Right cardiac atrium (tissue), 5 donors: ENCODE results near the gene RLN3. TPM values are rescaled to one million over a fixed set of nuclear protein-coding genes. Genes with fewer than 3 reads are reported as not detected.
"Not testable (repeated sequence)": the region's sequence is repeated elsewhere in the genome, so short reads cannot be mapped to it uniquely, and the experiment has no call there.

ENCODE experiments used
- ATAC-seq, 2 donors: fragments of 200-7000 bp; cut with Tn5 transposase; one replicate each; pipeline versions ENCODE4 v1.8.0 to v1.9.1; 2020; ENCODE audit warnings: moderate library complexity in 2 of 2, mild to moderate bottlenecking in 1 of 2
- DNase-seq, 3 donors: peaks; one replicate each; pipeline ENCODE4 v3.0.0-alpha.2; 2020
- H3K27ac ChIP-seq: one replicate; pipeline ENCODE4 v1.5.1; 2013; ENCODE audit warnings: mild to moderate bottlenecking, low read length, control low read depth, moderate library complexity
- H3K27me3 ChIP-seq: one replicate; pipeline ENCODE4 v1.6.1; 2013; ENCODE audit not compliant: control insufficient read depth, insufficient read depth
- H3K4me1 ChIP-seq: one replicate; pipeline ENCODE4 v1.6.1; 2013; ENCODE audit warnings: low read length; ENCODE audit not compliant: control insufficient read depth, insufficient read depth
- H3K4me3 ChIP-seq: one replicate; pipeline ENCODE4 v1.5.1; 2013; ENCODE audit warnings: low read length, control low read depth
- H3K9me3 ChIP-seq: one replicate; pipeline ENCODE4 v1.6.1; 2013; ENCODE audit warnings: low read length; ENCODE audit not compliant: control insufficient read depth
- WGBS: extraction: QIAGEN DNeasy Blood & Tissue Kit; methylation state at CpG from one replicate; pipeline ENCODE4 v1.1.7; 2013; 5-methylcytosine and 5-hydroxymethylcytosine counted together
- intact Hi-C, 4 donors: fragments of 100-400 bp; cut with DNase I; formaldehyde crosslinking; loops; one replicate each; pipeline versions ENCODE4 v1.11.0 to v1.14.0; 2022 to 2023
- polyA plus RNA-seq: library from polyadenylated mRNA; stranded (reverse); fragments of 200-250 nt; gene quantifications from one replicate; pipeline ENCODE4 v1.2.3, GENCODE V29; 2013
- total RNA-seq, 4 donors: library from RNA; stranded (reverse); fragmentation: NEBNext Ultra II Directional; extraction: Animal tissue kit (Norgen Biotek cat#: 25700); gene quantifications; one replicate each; pipeline ENCODE4 v1.2.1, GENCODE V29; 2021
- donor health status: healthy with polysubstance abuse.
- donor health status: DM: no; HTN: yes; CAD: no.
- donor health status: DM: no; HTN: no; CAD: no.
- donor health status: DM: no; HTN: yes; CAD: no; lungs with severe emphysema.
- donor health status: DM: yes; HTN: yes; CAD: no.

The RLN3 gene
- total and polyA plus RNA-seq, 5 donors = not detected

DNA sequence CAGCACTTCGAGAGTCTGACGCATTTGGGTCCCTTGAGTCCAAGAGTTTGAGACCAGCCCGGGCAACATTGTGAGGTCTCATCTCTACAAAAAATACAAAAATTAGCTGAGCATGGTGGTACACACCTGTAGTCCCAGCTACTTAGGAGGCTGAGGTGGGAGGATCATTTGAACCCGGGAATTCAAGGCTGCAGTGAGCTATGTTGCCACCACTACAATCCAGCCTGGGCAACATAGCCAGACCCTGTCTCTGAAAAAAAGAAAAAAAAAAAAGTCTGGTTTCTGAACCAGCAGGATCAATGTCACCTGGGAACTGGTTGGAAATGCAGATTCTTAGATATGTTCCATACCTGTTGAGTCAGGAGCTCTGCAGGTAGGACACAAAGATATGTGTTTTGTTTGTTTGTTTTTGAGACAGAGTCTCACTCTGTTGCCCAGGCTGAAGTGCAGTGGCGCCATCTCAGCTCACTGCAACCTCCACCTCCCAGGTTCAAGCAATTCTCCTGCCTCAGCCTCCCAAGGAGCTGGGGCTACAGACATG, 1.2 kb upstream of the RLN3 start:
- H3K27me3 ChIP-seq, intact Hi-C loops, ATAC-seq, H3K4me1 ChIP-seq, H3K27ac ChIP-seq, H3K4me3 ChIP-seq, H3K9me3 ChIP-seq: not testable (repeated sequence)
- WGBS = 95% methylated on average over 5 of the region's 5 CpGs
- peak in 1 of 3 donors; percentile 2 for DNase-seq

DNA sequence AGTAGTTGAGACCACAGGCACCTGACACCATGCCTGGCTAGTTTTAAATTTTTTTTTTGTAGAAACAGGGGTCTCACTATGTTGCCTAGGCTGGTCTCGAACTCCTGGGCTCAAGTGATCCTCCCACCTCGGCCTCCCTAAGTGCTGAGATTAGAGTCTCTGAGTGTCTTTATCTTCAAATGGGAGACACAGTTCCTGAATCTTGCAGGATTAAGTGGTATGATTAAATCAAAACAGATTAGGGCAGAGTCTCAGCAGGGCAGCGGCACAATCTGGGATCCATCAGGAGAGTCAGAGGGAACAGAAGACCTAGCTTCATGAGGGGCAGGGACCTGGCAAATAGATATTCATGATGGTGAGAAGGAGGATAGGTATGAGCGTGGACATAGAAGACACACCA, 953 bp downstream of the RLN3 start:
- Histone ChIP-seq H3K9me3 (no peaks in the 10 kb centered on the region), H3K4me3 (no peak overlapping the region), H3K4me1 (no peaks in the 10 kb centered on the region), H3K27ac (no peak overlapping the region), H3K27me3 (no peaks in the 10 kb centered on the region)
- ATAC-seq = no peak
- no peak for DNase-seq
- intact Hi-C loops = no loop called here
- WGBS = 67% methylated on average over 4 of the region's 4 CpGs

- 19% methylated on average over 20 of the region's 20 CpGs for WGBS
- Histone ChIP-seq H3K4me1 (no peaks in the 10 kb centered on the region), H3K27ac (no peak overlapping the region), H3K9me3 (no peaks in the 10 kb centered on the region), H3K27me3 (no peaks in the 10 kb centered on the region), H3K4me3 (peak overlapping the region; percentile 35)
- DNase-seq (peak in 1 of 3 donors; percentile 42), ATAC-seq (peak; percentile 5 to 10)
- intact Hi-C loops = no loop called here
Observed at GRCh38 chr19:14030997-14031718, 3.2 kb downstream of the RLN3 start.

GRCh38 chr19:14031719-14032480, 4.0 kb downstream of the RLN3 start, which contains the start of gene IL27RA:
Gene IL27RA, plus strand, starts transcription at chr19:14031762. Its CDS starts 111 bp downstream, at chr19:14031873.
- H3K4me1 ChIP-seq = no peaks in the 10 kb centered on the region
- peak within 1 kb of the TSS; percentile 35 for H3K4me3 ChIP-seq
- ATAC-seq = peak; percentile 83
- peak within 1 kb of the TSS; percentile 20 for H3K27ac ChIP-seq
- H3K27me3 ChIP-seq = no peaks in the 10 kb centered on the region
- intact Hi-C loops = no loop called here
- under 1% methylated on average over 63 of the region's 63 CpGs for WGBS
- no peaks in the 10 kb centered on the region for H3K9me3 ChIP-seq
- DNase-seq = peak; percentile 67 to 89 (median 85)

DNA sequence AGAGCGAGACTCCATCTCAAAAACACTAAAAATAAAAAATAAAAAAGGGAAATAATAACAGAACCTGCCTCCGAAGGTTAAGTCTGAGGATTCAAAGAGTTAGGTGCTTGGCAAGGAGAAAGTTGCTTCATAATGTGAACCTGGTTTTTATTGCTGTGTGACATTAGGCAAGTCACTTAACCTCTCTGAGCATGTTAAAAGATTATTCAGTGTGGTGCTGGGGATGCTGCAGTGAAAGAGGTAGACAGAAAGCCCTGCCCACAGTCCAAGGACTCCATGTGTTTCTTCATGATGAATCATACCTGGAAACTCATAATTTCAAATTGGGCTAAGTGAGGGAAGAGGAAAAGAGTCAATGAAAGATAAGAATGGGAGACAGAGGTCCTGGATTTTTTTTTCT, 6.0 kb downstream of the RLN3 start:
- Histone ChIP-seq H3K4me1 (no peaks in the 10 kb centered on the region), H3K9me3 (no peaks in the 10 kb centered on the region), H3K4me3 (no peak overlapping the region), H3K27ac (no peak overlapping the region), H3K27me3 (no peaks in the 10 kb centered on the region)
- intact Hi-C loops = no loop called here
- 97% methylated on average over 2 of the region's 2 CpGs for WGBS
- ATAC-seq = no peak
- DNase-seq = no peak

- H3K4me3 ChIP-seq, H3K27ac ChIP-seq, intact Hi-C loops, H3K27me3 ChIP-seq, H3K4me1 ChIP-seq, H3K9me3 ChIP-seq, ATAC-seq: not testable (repeated sequence)
- 91% methylated on average over 12 of the region's 12 CpGs for WGBS
- peak in 1 of 3 donors; percentile 3 for DNase-seq
Observed at GRCh38 chr19:14035159-14035558, 7.2 kb downstream of the RLN3 start.

DNA sequence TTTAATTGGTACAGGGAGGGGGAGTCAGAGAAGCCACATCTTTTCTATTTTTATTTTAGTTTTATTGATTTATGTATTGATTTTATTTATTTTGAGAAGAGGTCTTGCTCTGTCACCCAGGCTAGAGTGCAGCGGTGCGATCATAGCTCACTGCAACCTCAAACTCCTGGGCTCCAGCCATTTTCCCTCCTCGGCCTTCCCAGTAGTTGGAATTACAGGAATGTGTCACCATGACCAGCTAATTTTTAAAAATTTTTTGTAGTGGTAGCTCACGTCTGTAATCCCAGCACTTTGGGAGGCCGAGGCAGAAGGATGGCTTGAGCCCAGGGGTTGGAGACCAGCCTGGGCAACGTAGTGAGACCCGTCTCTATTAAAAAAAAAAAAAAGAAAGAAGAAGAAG, 7.8 kb downstream of the RLN3 start:
- Histone ChIP-seq H3K9me3 (no peaks in the 10 kb centered on the region), H3K4me3 (no peak overlapping the region), H3K27me3 (no peaks in the 10 kb centered on the region), H3K27ac (no peak overlapping the region), H3K4me1 (no peaks in the 10 kb centered on the region)
- DNase-seq (peak in 1 of 3 donors; percentile 2), ATAC-seq (no peak)
- 69% methylated on average over 7 of the region's 7 CpGs for WGBS
- intact Hi-C loops = no loop called here

DNA sequence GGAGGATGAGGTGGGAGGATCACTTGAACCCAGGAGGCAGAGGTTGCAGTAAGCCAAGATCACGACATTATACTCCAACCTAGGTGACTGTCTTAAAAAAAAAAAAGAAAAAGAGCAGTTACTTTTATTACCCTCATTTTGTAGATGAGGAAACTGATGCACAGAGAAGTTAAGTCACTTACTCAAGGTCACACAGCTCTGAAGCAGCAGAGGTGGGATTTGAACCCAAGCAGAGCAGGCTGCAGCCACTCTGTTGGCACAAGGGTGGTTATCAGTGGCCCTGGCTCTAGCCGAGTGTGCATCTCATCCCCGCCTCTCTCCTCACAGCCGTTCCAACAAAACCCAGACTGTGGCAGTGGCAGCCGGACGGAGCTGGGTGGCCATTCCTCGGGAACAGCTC, 11.2 kb downstream of the RLN3 start:
- DNase-seq = no peak
- H3K9me3 ChIP-seq = no peaks in the 10 kb centered on the region
- no peak for ATAC-seq
- no peaks in the 10 kb centered on the region for H3K27me3 ChIP-seq
- WGBS = 94% methylated on average over 7 of the region's 7 CpGs
- no peak overlapping the region for H3K27ac ChIP-seq
- no peak overlapping the region for H3K4me3 ChIP-seq
- peaks cover 2% of the 10 kb centered on the region for H3K4me1 ChIP-seq
- intact Hi-C loops = no loop called here

GRCh38 chr19:14042659-14043608, 15.0 kb downstream of the RLN3 start:
- ATAC-seq (peak; percentile 84), DNase-seq (peak in 2 of 3 donors; percentile 47 to 60)
- H3K27me3 ChIP-seq, H3K4me3 ChIP-seq, H3K9me3 ChIP-seq, H3K4me1 ChIP-seq: not testable (repeated sequence)
- intact Hi-C loops = loop anchor here in 1 of 4 donors (10.0 kb wide), 1 partner anchor 158 kb away; no protein-coding TSS in a partner anchor
- H3K27ac ChIP-seq = peak overlapping the region; percentile 1
- WGBS = 51% methylated on average over 19 of the region's 19 CpGs

GRCh38 chr19:14047866-14048265, 19.9 kb downstream of the RLN3 start:
- H3K9me3 ChIP-seq, DNase-seq, H3K27ac ChIP-seq, H3K4me3 ChIP-seq, H3K27me3 ChIP-seq, ATAC-seq, H3K4me1 ChIP-seq: not testable (repeated sequence)
- intact Hi-C loops = loop anchor here in 1 of 4 donors (10.0 kb wide), 1 partner anchor 163 kb away; no protein-coding TSS in a partner anchor
- WGBS = 96% methylated on average over 10 of the region's 10 CpGs
